ENCODE measurements around the gene SDHA. TPM values are rescaled to one million over a fixed set of nuclear protein-coding genes. Genes with fewer than 3 reads are reported as not detected.
A peak's percentile ranks its signal among the peaks of the same experiment; 100 is the strongest.
"Not testable (repeated sequence)": the region's sequence is repeated elsewhere in the genome, so short reads cannot be mapped to it uniquely, and the experiment has no call there.

Gene SDHA
- total RNA-seq, 2 experiments from 2014 or later, result 130 to 150 TPM

DNA sequence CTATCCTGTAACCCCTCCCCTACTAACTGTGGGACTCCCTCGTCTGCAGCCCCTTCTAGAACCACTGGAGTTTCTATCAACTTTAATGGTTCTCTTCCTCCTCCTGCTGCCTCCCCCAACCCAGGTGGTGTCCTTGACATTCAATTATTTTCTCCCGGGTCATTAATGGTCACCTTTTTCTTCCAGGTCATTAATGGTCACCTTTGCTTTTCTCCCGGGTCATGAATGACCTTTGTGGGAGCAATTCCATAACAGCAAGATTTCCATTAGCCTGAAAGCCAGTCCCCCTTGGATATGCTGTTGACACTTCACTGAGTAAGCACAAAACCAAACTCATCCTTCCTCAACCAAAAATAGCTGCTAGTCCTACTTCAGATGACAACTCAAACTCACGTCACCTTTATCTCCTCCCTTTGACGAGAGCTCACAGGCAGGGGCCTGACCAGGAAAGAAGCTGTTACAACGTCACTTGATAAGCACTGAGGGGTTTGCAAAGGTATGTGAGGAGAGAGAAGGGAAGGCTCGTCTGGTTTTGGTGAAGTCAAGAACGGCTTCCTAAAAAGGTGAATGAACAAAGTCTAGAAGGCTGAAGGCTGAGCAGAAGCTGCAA lies 11.1 kb upstream of the SDHA start:
- CTCF ChIA-PET, result no interaction called here

GRCh38 chr5:207599-207998 lies 10.5 kb upstream of the SDHA start:
- H3K27me3 Mint-ChIP-seq, result no peaks in the 10 kb centered on the region
- POLR2A ChIA-PET, result no interaction called here
- H3K4me1 Mint-ChIP-seq, result peaks cover 13% of the 10 kb centered on the region
- H3K9me3 Mint-ChIP-seq, result no peaks in the 10 kb centered on the region
- H3K36me3 Mint-ChIP-seq (ENCODE audit: low read depth), result peaks cover 17% of the 10 kb centered on the region
- DNase-seq, result no peak
- peak overlapping the region; percentile 42 for H3K27ac Mint-ChIP-seq
- H3K4me3 Mint-ChIP-seq, result no peak overlapping the region
- CTCF ChIA-PET, result interaction anchor here (0.9 kb wide), 1 partner anchor 192 kb away, joined by 3 read pairs; no protein-coding TSS in a partner anchor

More for the DNA sequence above, 11.1 kb upstream of the SDHA start:
- H3K27ac Mint-ChIP-seq, result no peak overlapping the region
- H3K4me1 Mint-ChIP-seq, result peaks cover 13% of the 10 kb centered on the region
- no peak for DNase-seq
- H3K9me3 Mint-ChIP-seq, result no peaks in the 10 kb centered on the region
- POLR2A ChIA-PET, result no interaction called here
- no peak overlapping the region for H3K4me3 Mint-ChIP-seq
- H3K27me3 Mint-ChIP-seq, result no peaks in the 10 kb centered on the region
- peaks cover 17% of the 10 kb centered on the region for H3K36me3 Mint-ChIP-seq (ENCODE audit: low read depth)

DNA sequence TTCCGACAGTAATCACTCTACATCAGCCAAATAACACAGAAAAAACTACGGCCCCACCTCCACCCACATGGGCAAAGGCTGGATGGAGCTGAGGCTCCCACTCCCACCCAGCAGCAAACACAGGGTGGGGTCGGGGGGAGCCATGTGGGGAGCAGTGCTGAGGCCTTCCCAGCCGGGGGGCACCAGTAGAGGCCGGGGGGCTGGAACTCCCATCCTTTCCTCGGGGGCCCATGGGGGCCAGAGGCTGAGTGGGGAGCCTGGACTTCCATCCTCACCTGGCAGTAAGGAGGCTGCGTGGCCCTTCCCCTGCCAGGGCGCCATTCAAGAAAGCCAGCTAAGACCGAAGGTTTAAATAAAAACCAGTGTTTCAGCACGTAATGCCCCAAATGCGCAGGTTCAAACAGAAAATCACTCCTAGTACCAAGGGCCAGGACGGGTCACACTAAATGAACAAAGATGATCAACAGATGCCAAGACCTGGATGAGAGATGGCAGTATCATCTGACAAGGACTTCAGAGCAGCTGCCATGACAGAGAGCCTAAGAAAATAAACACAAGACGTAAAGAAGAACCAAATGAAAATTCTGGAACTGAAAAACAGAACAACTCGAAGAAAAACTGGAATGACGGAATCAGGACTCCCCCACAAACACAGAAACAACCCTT lies 9.5 kb upstream of the SDHA start:
- Mint-ChIP-seq H3K4me1 (peaks cover 13% of the 10 kb centered on the region), H3K9me3 (no peaks in the 10 kb centered on the region), H3K4me3 (no peak overlapping the region), H3K27ac (no peak overlapping the region), H3K36me3 (ENCODE audit: low read depth) (peaks cover 16% of the 10 kb centered on the region), H3K27me3 (no peaks in the 10 kb centered on the region)
- POLR2A ChIA-PET, result no interaction called here
- no peak for DNase-seq
- CTCF ChIA-PET, result interaction anchor here (0.6 to 1.8 kb wide), 3 partner anchors 20 to 1517 kb away, joined by 3 read pairs; no protein-coding TSS in a partner anchor

DNA sequence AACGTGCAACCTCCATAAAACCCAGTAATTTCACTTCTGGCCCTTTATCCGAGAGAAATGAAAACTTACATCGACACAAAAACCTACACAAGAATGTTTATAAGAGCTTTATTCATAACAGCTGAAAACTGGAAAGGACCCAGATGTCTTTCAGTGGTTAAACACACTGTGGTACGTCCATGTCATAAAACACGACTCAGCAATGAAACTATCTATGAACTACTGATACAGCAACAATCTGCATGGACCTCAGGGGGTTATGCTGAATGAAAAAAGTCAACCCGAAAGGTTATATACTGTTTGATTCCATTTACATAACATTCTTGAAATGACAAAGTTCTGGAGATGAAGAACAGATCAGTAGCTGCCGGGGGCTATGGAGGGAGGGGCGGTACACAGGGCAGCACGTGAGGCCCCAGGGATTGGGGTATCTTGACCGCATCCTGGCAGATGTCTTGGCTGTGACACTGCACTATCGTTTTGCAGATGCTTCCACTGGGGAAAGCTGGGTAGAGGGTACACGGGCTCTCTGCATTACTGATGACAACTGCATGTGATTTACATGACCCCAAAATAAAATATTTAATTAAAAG lies 4.2 kb upstream of the SDHA start:
- POLR2A ChIA-PET, result no interaction called here
- no peak overlapping the region for H3K4me3 Mint-ChIP-seq
- H3K27me3 Mint-ChIP-seq, result no peaks in the 10 kb centered on the region
- no peak overlapping the region for H3K27ac Mint-ChIP-seq
- peaks cover 26% of the 10 kb centered on the region for H3K36me3 Mint-ChIP-seq (ENCODE audit: low read depth)
- H3K9me3 Mint-ChIP-seq, result no peaks in the 10 kb centered on the region
- no peak for DNase-seq
- peaks cover 40% of the 10 kb centered on the region for H3K4me1 Mint-ChIP-seq
- CTCF ChIA-PET, result interaction anchor here (1.2 kb wide), 1 partner anchor 12 kb away, joined by 4 read pairs; no protein-coding TSS in a partner anchor

GRCh38 chr5:215256-215655 lies 2.9 kb upstream of the SDHA start:
- Mint-ChIP-seq H3K4me3 (peak overlapping the region; percentile 28), H3K4me1 (peaks cover 35% of the 10 kb centered on the region), H3K27ac (peak overlapping the region; percentile 74), H3K36me3 (ENCODE audit: low read depth) (peaks cover 28% of the 10 kb centered on the region)
- H3K9me3 Mint-ChIP-seq, H3K27me3 Mint-ChIP-seq, POLR2A ChIA-PET, DNase-seq, CTCF ChIA-PET: not testable (repeated sequence)

- DNase-seq, CTCF ChIA-PET, H3K9me3 Mint-ChIP-seq, H3K27ac Mint-ChIP-seq, POLR2A ChIA-PET, H3K27me3 Mint-ChIP-seq: not testable (repeated sequence)
- Mint-ChIP-seq H3K4me1 (peaks cover 40% of the 10 kb centered on the region), H3K4me3 (peak overlapping the region; percentile 14), H3K36me3 (ENCODE audit: low read depth) (peaks cover 33% of the 10 kb centered on the region)
Measured at GRCh38 chr5:216076-216475, 2.0 kb upstream of the SDHA start.

GRCh38 chr5:218457-219291 lies 554 bp downstream of the SDHA start:
- H3K27ac Mint-ChIP-seq, result peak overlapping the region; percentile 95
- H3K9me3 Mint-ChIP-seq, result no peaks in the 10 kb centered on the region
- ChIA-PET POLR2A (no interaction called here), CTCF (interaction anchor here (0.6 to 1.9 kb wide), 3 partner anchors 24 to 52 kb away, joined by 3 to 6 read pairs (median 3); no protein-coding TSS in a partner anchor)
- peaks cover 40% of the 10 kb centered on the region for H3K36me3 Mint-ChIP-seq (ENCODE audit: low read depth)
- H3K27me3 Mint-ChIP-seq, result no peaks in the 10 kb centered on the region
- peaks cover 59% of the 10 kb centered on the region for H3K4me1 Mint-ChIP-seq
- peak; percentile 16 for DNase-seq
- H3K4me3 Mint-ChIP-seq, result peak overlapping the region; percentile 96

DNA sequence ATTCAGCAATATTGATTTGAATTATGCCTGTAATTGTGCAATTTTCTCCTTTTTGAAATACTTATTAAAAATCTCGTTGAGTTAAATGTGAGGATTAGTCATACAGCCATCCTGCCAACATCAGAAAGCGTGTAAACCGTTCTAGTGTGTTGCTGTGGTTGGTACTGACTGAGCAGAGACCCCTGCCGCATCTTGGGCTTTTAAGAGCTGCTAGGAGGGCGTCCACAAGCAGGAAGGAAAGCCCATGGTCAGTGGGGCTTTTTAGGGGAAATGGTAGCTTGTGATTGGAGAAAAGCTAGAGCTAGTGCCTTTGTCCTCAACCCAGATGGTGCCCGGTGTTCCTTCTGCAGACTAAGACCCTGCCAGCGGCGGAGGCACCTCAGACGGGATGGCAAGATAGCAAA lies 1.3 kb downstream of the SDHA start:
- peak overlapping the region; percentile 96 for H3K4me3 Mint-ChIP-seq
- peak overlapping the region; percentile 95 for H3K27ac Mint-ChIP-seq
- POLR2A ChIA-PET, result interaction anchor here (0.6 kb wide), 1 partner anchor 201 kb away, joined by 3 read pairs; no protein-coding TSS in a partner anchor
- peak; percentile 37 for DNase-seq
- no peaks in the 10 kb centered on the region for H3K27me3 Mint-ChIP-seq
- H3K4me1 Mint-ChIP-seq, result peaks cover 52% of the 10 kb centered on the region
- no peaks in the 10 kb centered on the region for H3K9me3 Mint-ChIP-seq
- H3K36me3 Mint-ChIP-seq (ENCODE audit: low read depth), result peaks cover 38% of the 10 kb centered on the region
- CTCF ChIA-PET, result no interaction called here

GRCh38 chr5:219991-220390 lies 1.9 kb downstream of the SDHA start:
- Mint-ChIP-seq H3K4me1 (peaks cover 49% of the 10 kb centered on the region), H3K27me3 (no peaks in the 10 kb centered on the region), H3K9me3 (no peaks in the 10 kb centered on the region), H3K36me3 (ENCODE audit: low read depth) (peaks cover 39% of the 10 kb centered on the region), H3K27ac (peak overlapping the region; percentile 95), H3K4me3 (peak overlapping the region; percentile 96)
- peak; percentile 38 for DNase-seq
- ChIA-PET CTCF (interaction anchor here (0.6 to 0.7 kb wide), 2 partner anchors 15 to 397 kb away, joined by 3 to 4 read pairs; no protein-coding TSS in a partner anchor), POLR2A (interaction anchor here (0.6 kb wide), 1 partner anchor 201 kb away, joined by 3 read pairs; no protein-coding TSS in a partner anchor)

DNA sequence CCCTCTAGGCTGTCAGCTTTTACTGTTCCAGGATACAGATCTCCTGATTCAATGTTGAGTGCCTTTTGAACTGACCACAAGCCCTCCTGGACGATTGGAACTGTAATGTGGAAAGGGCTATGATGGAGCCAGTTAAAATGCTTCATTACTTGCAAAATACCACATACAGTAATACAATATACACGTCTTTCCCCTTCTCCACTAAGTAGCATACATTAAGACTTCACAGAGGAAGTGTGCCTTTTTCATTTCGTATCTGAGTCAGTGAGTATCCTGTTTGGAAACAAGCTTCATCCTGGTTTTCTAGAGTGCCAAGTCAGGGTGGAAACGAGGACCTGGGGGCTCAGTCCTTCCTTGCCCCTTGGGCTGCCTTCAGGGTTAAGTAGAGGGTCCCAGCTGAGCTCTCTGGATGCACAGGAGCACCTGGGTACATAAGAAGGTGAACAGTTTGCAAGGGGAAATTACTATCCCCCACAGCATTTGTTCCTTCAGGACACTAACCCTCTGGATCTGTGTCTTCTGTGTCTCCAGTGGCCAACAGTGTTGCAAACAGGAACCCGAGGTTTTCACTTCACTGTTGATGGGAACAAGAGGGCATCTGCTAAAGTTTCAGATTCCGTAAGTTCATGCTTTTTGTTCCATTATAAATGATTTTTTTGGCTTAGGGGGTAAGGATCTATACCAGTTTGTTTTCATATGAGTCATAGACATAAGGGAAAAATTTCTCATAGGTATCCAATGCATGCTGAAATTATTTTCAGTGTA lies 5.0 kb downstream of the SDHA start:
- DNase-seq, CTCF ChIA-PET, POLR2A ChIA-PET, H3K27me3 Mint-ChIP-seq, H3K4me3 Mint-ChIP-seq, H3K9me3 Mint-ChIP-seq: not testable (repeated sequence)
- H3K36me3 Mint-ChIP-seq (ENCODE audit: low read depth), result peaks cover 48% of the 10 kb centered on the region
- H3K27ac Mint-ChIP-seq, result peak overlapping the region; percentile 68
- peaks cover 31% of the 10 kb centered on the region for H3K4me1 Mint-ChIP-seq

GRCh38 chr5:223791-224190 lies 5.7 kb downstream of the SDHA start:
- DNase-seq, result no peak
- H3K9me3 Mint-ChIP-seq, result no peaks in the 10 kb centered on the region
- peaks cover 52% of the 10 kb centered on the region for H3K36me3 Mint-ChIP-seq (ENCODE audit: low read depth)
- CTCF ChIA-PET, result no interaction called here
- POLR2A ChIA-PET, result no interaction called here
- H3K27ac Mint-ChIP-seq, result no peak overlapping the region
- H3K4me3 Mint-ChIP-seq, result no peak overlapping the region
- peaks cover 31% of the 10 kb centered on the region for H3K4me1 Mint-ChIP-seq
- H3K27me3 Mint-ChIP-seq, result no peaks in the 10 kb centered on the region

DNA sequence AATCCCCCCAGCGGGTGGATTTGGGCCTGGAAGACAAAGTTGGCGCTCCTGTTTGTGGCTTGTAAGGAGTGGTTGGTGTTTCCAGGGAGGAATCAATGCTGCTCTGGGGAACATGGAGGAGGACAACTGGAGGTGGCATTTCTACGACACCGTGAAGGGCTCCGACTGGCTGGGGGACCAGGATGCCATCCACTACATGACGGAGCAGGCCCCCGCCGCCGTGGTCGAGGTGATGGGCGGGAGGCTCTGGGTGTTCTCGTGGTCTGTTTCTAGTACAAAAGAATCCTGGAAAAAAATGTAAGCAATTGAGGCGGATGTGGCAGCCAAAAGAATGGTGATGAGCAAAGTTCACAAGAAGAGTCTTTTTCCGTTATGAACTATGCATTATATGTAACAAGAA lies 7.2 kb downstream of the SDHA start:
- Mint-ChIP-seq H3K36me3 (ENCODE audit: low read depth) (peaks cover 56% of the 10 kb centered on the region), H3K27me3 (no peaks in the 10 kb centered on the region), H3K4me3 (no peak overlapping the region), H3K4me1 (peaks cover 30% of the 10 kb centered on the region), H3K27ac (no peak overlapping the region), H3K9me3 (no peaks in the 10 kb centered on the region)
- CTCF ChIA-PET, result no interaction called here
- no peak for DNase-seq
- POLR2A ChIA-PET, result no interaction called here

Measured in activated CD4-positive, alpha-beta T cell treated with anti-CD3 and anti-CD28 coated beads, Interleukin-2, amount 10 ng/mL, durations not matched to agents 7 days and 5 days (primary cell).